HG03039 (cell line): ENCODE results near the gene ZBTB20.

Source experiments
- ATAC-seq: cut with Tn5 transposase; IDR thresholded peaks from one replicate; pipeline ENCODE4 v1.9.1; 2021; ENCODE audit warnings: mild to moderate bottlenecking, moderate library complexity; ENCODE audit not compliant: unreplicated experiment

Gene ZBTB20

GRCh38 chr3:114428044-114428595 is 719.0 kb downstream of the ZBTB20 start:
- peak; percentile 79 for ATAC-seq

GRCh38 chr3:114427285-114428043 is 719.6 kb downstream of the ZBTB20 start:
- ATAC-seq, result no peak

- ATAC-seq, result no peak
Measured at GRCh38 chr3:114424337-114424736, 722.8 kb downstream of the ZBTB20 start.

GRCh38 chr3:114421204-114421603 is 725.9 kb downstream of the ZBTB20 start:
- ATAC-seq, result no peak

GRCh38 chr3:114420072-114420471 is 727.0 kb downstream of the ZBTB20 start:
- no peak for ATAC-seq

DNA sequence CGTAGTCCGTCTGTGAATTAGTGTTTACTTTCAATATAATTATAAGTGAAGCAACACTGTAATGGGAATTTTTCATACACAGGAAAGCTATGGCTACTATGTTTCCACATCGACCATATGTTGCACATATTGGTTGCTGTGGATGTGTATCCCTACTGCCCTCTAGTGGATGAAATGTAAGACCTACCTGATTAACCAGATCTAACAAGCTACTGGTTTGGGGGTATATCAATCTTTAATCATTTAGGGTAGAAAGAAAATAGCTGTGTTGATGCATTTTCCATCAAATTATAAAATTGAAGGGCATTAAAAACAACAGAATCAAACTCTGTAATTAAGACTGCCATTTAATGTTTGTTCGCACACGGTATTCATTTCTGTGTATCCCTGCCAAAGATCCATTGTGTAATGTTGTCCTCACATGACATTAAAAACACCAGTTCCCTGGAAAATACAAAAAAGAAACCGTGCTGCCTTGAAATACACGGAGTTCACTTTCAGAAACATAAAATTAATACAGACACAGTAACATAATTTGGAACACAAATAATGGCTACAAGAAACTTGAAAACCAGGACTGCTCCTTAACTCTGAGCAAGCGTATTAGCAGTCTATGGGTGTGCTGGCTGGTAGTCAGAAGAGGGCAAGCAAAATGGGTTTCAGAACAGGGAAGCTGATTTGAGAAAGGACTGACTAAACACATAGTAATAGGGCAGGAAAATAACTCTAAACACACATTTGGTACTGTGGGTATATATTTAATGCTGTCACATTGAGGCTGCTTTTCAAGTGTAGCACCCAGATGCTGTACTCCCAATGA is 728.2 kb downstream of the ZBTB20 start:
- ATAC-seq, result peak; percentile 60

- peak; percentile 78 for ATAC-seq
Measured at GRCh38 chr3:114418107-114418506, 729.0 kb downstream of the ZBTB20 start.

- peak; percentile 11 for ATAC-seq
Measured at GRCh38 chr3:114417675-114418074, 729.4 kb downstream of the ZBTB20 start.

DNA sequence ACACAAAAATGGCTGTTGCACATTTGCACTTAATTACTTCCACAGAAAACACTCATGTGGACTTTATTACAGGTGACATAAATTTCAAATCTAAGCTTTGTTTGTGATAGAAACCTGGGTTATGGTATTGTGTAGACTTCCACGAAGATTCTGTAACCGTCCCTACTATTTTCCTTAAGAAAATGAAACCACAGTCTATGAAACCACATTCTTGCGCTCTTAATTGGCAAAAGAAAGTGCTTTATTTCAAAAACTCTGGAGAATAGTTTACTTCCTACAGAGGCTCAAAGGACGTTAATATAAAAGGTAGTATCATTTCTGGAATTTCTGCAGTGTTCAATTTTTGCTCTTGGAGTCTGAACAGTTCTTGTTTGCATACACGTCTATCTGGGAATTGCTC is 729.8 kb downstream of the ZBTB20 start:
- no peak for ATAC-seq

DNA sequence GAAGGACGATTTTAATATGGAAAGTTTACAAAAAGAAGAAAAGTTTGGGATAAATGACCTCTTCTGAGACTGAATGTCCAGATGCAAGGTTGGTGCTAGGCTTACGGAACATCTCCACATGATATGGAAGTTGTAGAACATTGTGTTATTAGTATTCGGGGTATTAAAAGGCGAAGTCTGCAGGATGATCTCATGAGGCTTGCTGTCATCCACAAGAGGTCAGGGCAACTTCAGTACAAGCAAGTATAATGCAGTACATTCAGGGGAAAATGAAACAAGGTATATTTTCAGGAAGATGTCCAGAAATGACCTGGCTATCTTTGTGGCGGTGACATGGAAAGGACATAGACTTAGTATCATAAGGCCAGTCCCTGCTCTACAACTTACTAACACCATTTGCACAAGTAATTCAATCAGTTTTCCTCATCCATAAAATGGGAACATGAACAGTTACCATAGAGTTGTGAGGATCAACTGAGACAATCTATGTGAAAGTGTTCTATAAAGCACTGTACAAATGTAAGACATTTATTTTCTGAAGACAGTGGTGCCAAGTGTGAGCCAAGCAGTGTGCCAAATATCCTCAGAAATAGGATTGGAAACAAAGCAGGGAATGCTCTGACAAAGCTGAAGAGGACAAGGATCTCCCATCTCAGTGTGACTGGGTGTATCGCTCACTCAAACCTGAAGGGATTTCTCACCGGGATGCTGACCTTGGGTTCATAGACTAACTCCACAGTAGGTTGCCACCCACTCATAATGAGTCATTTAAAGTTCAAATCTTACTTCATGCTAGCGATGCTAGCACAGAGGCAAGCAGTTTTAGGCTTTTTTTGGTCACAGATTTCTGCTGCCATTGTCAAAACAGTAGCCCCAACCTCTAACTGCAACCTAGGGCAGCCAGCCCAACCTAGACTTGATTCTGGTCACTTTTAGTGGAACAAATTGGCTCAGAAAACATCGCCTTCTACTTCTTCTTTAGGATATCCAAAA is 735.0 kb downstream of the ZBTB20 start:
- peak; percentile 84 for ATAC-seq

DNA sequence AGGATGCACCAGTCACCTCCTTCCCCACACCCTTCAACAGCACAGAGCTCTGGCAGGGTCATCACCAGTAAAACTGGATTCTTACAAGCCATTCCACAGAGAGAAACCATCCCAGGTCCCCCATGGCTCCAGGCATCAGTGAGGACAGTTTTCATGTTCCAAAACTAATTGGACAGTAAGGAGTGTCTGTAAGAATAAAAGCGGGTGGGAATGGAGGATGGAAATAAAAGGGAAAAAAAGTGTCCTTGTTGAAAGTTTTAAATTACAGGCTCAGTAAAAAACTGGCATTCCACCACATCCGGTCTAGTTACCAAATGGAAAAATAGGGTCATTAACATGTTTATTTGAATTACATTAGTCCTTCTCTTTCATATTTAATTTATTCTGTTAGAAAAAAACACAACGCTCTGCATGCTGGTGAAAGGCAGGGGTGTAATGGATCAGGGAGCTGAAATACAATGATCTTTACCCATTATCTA is 735.9 kb downstream of the ZBTB20 start:
- ATAC-seq, result no peak

GRCh38 chr3:114408736-114409670 is 738.1 kb downstream of the ZBTB20 start:
- no peak for ATAC-seq

DNA sequence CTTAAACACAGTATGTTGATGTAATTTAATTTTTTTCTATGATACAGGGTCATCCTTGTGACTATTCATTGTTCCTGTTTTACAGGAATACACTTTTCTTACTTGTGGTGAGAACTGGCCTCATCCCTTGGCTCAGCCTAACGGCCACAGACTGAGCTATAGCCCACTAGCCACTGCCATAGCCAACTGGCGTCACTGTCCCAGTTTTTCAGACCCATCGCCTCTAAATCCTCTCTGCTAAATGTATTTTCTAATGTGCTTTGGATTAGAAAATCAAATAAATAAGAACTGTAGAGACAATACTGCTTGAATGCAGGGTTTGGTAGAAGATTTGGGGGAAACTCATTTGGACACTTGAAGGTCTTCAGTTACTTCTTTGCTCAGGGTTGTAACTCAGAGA is 740.2 kb downstream of the ZBTB20 start:
- no peak for ATAC-seq

DNA sequence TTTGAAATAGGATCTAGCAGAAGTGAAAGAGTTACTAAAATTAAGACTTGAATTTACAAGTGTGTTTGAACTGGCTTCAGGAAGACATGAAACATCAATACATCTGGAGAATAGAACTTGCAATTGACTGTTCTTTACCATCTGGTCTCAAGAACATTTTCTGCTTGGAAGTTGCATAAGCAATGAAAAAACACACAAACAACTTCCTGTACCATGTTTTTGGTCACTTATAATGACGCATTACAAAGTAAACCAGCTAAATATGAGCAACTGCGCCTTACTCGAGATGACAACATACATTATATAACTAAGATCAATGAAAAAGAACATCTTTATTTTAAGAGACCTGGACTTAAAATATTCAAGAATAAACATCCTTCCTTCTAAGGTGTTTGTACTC is 740.8 kb downstream of the ZBTB20 start:
- no peak for ATAC-seq

- no peak for ATAC-seq
Measured at GRCh38 chr3:114405202-114405990, 741.7 kb downstream of the ZBTB20 start.

- ATAC-seq, result no peak
Measured at GRCh38 chr3:114404590-114404989, 742.5 kb downstream of the ZBTB20 start.

GRCh38 chr3:114402838-114403237 is 744.2 kb downstream of the ZBTB20 start:
- ATAC-seq, result no peak

DNA sequence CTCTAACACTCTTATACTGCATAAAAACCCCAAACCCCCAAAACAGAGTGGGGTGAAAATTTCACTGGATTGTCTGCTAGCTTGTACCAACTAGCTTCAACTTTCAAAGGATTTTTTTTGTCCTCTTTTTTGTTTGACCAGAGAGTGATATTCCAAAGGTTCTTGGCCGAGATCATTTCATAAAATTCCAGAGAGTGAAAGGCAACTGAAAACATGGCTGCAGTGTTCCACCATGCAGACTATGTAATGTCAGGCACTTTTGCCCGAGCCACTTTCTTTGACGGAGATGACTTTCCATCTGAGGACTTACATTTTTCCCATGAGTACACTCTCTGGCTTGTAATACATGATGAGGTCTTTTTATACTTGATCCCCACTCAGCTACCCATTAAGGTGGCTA is 745.7 kb downstream of the ZBTB20 start:
- no peak for ATAC-seq

GRCh38 chr3:114400371-114400770 is 746.7 kb downstream of the ZBTB20 start:
- ATAC-seq, result no peak
